ENCODE data around the gene SYNE2. TPM values are rescaled to one million over a fixed set of nuclear protein-coding genes. Genes with fewer than 3 reads are reported as not detected.

The SYNE2 gene
- polyA plus RNA-seq, 4 donors, result 54.4 to 135 (median 108) TPM

DNA sequence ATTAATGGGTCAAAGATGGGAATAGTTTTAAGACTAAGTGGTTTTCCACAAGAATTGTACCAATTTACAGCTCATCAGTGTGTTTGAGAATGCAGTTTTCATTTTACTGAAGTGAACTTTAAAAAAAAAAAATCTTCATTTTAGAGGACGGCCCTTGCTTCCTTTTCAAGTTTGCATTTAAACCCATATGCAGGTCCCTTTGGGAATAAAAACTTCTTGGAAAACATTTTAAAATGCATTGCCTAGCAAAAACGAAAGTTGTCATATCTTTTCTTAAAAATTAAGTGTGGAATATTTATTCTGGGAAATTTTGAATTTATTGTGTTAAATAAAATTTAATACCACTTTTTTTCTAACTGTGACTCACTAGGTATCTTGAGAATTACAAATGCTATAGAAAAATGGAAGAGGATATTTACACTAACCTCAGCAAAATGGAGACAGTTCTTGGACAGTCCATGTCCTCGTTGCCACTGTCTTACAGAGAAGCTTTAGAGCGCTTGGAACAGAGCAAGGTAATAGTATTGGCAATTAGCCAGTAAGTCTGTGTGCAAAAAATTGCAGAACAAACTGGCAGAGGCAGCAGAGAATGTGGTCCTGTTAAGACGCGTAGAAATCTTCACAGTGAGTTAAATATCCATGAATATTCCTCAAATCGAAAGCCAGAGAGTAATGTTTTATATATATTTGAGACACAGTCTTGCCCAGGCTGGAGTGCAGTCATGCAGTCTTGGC, 209.7 kb downstream of the SYNE2 start:
- no peak for DNase-seq (ENCODE audit: low read depth in 4 of 4, low spot score in 3 of 4)

DNA sequence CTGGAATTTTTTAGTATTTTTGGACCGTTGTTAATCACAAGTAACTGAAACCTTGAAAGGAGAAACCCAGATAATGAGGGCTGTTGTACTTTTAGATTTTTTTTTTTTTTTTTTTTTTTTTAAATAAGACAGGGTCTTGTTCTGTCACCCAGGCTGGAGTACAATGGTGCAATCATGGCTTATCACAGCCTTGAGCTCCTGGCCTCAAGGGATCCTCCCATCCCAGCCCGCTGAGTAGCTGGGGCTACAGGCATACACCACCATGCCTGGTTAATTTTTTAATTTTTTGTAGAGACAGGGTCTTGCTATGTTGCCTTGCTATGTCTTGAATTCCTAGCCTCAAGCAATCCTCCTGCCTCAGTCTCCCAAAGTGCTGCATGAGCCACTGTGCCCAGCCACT, 211.6 kb downstream of the SYNE2 start:
- no peak for DNase-seq (ENCODE audit: low read depth in 4 of 4, low spot score in 3 of 4)

DNA sequence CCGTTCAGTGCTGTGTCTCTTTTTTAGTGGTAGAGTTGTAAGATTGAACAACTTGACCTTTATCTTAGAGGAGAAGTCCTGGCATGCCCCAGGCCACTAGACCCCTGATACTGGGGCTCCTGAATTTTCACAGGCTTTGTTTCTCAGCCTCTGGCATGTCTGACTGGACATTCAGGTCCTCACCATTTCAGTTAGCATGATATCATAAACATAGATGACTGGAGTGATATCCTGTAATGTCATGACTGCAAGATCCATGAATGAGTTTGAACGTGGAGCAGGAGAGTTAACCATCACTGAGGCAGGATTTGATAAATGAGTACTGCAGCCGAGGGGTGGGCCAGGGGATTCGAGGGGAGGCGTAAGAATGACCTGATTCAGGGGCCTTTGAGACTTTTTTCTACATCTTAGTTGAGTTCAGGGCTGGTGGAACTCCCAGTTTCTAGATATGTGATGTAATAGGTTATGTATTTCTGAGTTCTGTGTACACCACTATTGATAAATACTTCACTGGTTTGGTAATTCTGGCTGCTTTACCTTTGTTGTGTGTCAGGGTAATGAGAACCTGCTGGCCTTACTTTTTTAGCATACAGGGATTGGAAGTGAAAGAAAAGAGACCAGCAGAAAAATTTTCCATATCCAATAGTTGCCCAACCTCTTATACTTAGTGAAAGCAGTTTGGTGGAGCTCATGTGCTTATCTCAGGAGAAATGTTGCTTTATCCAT, 217.0 kb downstream of the SYNE2 start:
- DNase-seq (ENCODE audit: low read depth in 4 of 4, low spot score in 3 of 4), result no peak

DNA sequence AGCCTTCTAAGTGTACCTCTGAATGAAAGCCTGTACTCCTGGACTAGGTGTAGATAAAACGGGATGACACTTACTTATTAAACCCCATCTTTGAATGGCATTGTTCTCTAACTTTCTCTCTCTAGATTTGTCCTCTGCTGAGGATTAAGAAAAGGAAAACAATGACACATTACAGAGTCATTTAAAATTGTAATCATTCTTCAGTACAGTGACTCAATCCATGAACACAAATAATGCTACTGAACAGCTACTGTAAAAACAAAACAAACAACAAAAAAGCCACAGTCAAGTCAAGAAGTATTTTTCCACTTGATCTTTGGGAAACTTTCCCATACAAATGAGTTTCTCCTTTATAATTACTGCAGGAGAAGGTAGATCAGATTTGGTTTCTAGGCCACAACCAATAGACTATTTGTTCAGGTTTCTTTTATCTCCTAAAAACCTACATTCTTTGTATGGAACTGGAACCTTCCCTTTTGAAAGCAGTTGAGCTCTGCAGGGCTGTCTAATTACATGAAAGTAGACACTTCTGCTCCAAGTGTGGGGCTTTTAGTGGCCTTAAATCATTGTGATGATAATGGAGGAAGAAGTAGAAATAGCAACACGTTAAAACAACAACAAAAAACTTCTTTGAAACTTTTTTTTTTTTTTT, 222.3 kb downstream of the SYNE2 start:
- no peak for DNase-seq (ENCODE audit: low read depth in 4 of 4, low spot score in 3 of 4)

DNA sequence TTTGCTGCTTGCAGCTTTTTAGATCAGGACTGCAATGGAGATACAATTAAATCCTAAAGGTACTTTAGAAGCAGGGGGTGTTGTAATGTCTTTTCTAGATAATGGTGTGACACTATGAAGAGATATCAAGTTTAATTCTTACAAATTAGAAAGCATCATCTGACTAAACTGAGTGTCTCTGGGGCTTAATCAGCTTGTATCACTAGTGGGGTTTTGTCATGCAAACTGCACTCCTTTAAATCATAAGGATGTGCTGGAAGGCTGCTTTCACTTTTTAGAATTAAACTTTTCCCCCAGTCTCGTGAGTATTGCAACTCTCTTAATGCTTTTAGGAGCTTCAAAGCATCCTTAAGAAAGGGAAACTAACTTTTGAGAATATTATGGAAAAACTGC, 222.8 kb downstream of the SYNE2 start:
- no peak for DNase-seq (ENCODE audit: low read depth in 4 of 4, low spot score in 3 of 4)

DNA sequence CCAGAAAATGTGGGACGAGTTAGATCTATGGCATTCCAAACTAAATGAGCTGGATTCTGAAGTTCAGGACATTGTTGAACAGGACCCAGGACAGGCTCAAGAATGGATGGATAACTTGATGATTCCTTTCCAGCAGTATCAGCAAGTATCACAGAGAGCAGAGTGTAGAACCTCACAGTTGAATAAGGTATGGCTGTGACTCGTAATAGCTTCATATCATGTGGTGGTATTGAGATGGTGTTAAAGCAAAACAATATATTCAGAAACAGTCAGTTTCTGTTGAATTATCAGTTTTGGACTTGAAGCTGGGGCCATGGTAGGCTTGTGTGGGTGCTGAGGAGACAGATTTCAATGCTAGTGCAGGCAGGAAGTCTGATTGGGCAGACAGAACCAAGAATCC, 227.6 kb downstream of the SYNE2 start:
- no peak for DNase-seq (ENCODE audit: low read depth in 4 of 4, low spot score in 3 of 4)

DNA sequence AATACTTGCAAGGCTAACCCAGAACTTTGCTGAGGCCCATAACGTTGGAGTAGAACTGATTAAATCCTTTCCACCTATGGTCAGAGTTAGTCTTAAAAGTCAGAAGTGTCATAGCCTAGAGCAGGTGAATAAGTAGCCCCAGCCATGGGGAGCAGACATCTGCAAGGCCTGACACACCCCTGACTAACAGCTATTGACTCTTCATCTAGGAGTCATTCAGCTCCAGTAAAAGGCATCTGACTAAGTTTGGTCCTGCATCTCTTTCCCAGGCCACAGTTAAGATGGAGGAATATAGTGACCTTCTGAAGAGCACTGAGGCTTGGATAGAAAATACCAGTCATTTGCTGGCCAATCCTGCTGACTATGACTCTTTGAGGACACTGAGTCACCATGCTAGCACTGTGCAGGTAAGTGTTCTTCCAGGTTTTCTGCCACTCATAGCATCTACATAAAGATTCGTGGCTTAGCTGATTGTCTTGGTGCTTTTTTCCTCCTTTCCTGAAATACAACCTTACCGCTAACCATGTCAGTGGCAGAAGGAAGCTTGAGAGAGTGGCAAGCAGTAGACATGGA, 228.5 kb downstream of the SYNE2 start:
- DNase-seq (ENCODE audit: low read depth in 4 of 4, low spot score in 3 of 4), result no peak

DNA sequence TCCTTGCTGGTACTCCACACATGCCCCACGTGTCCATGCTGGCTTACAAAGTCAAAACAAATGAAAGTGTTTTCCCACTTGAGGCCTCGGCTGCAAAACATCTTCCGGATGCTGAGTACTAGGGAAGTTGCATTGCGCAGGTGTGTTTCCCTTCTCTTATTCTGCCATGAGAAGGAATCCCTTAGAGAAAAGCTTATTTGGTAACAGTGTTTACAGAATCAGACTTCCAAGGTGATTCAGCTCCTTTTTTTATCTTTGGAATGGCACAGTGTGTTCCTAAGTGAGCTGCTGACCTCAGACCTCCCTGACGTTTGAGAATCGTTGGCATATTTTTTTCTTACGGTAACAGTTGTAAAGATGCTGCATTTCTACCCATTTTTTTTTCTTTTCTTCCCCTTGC, 230.0 kb downstream of the SYNE2 start:
- no peak for DNase-seq (ENCODE audit: low read depth in 4 of 4, low spot score in 3 of 4)

DNA sequence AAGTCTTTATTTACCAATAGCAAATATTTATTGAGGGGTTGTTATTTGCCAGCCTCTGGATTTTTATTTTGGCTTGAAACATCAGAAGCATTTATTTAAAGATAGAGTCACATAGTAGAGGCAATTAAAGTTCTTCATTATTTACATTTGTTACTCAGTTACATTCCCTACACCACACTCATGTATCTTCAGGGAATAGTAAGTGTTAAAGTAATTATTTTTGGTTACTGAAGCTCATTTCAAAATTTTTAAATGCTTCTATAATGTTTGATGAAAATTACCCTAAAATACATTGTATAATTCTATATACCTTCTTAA, 235.8 kb downstream of the SYNE2 start:
- no peak for DNase-seq (ENCODE audit: low read depth in 4 of 4, low spot score in 3 of 4)

DNA sequence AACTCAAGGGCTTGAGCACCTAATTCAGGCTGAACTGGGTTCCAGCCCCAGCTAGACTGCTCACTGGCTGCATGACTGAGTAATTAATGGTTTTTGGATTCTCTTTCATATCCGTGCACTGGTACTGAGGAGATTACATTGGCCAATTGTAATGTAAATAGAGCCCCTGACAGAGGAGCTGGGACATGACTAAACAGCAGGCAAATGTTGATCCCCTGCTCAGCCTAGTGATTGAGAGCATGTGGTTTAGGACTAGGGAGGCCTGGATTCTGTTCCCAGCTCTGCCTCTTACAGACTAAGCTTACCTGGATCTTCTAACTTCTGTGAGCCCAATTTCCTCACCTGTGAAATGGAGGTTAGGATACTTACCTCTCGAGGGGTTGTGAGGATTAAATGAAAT, 237.1 kb downstream of the SYNE2 start:
- DNase-seq (ENCODE audit: low read depth in 4 of 4, low spot score in 3 of 4), result no peak

DNA sequence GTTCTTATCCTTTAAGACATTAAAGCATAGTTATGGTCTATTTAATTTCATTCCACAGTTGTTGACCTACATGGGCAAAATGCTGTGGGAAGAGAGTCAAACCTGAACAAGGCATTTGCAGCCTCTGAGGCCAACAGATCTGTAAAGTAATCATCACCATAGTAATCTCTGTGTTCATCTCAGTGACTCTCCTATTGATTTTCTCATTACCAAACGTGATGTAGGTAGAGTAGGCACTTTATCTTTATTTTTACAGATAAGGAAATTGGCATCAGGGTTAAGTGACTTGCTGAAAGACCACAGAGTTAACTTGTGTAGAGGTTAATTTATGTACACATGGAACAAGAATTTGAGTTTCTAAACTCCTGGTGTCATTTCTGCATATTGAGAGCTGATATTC, 238.4 kb downstream of the SYNE2 start:
- DNase-seq (ENCODE audit: low read depth in 4 of 4, low spot score in 3 of 4), result no peak

DNA sequence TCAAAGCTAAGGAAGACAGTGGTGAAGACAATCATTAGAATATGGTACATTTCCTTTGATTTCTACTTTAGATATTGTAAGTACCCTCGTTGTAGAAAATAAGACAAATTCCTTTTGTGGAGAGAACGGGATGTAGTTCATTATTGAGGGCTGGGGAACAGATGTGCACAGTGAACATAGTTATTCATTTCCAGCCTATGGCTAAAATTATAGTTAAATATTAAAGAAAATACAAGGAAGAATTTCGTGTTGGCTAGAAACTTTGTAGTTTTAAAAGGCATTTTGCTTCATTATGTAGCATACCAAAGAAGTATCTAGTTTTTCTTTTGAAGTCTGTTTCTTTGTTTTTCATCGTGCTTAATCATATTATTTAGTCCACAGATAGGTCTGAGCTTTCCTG, 239.5 kb downstream of the SYNE2 start:
- DNase-seq (ENCODE audit: low read depth in 4 of 4, low spot score in 3 of 4), result no peak

DNA sequence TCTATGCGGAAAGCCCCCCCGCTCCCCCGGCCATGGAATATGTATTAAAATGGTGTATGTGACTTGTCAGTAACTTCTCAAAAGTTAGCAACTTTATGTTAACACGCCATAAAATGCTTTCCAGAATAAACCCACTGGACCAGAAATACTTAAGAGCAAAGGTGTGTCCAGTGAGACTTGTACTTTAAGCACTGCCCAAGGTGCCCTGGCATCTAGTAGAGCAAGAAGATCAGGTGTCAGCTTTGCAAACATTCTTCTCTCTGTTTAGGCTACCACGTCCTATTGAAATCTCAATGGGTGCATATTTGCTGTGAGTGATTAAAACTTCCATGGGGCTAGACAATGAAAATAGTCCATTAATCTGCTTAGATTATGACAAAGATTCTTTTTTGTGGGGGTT, 240.1 kb downstream of the SYNE2 start:
- DNase-seq (ENCODE audit: low read depth in 4 of 4, low spot score in 3 of 4), result no peak

DNA sequence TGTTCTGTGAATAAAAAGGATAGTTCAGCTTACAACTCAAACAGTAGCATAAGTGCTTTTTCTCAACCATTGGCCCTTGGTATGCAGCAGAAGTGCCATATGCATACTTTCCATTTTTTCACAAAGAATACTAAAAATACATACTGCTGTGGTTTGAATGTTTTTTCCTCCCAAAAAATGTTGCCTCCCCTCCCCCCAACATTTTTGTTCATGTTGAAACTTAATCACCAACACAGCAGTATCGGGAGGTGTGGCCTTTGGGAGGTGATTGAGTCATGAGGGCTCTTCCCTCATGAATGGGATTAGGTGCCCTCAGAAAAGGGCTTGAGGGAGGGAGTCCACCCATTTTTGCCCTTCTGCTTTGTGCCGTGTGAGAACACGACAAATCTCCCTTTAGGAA, 242.8 kb downstream of the SYNE2 start:
- DNase-seq (ENCODE audit: low read depth in 4 of 4, low spot score in 3 of 4), result no peak

DNA sequence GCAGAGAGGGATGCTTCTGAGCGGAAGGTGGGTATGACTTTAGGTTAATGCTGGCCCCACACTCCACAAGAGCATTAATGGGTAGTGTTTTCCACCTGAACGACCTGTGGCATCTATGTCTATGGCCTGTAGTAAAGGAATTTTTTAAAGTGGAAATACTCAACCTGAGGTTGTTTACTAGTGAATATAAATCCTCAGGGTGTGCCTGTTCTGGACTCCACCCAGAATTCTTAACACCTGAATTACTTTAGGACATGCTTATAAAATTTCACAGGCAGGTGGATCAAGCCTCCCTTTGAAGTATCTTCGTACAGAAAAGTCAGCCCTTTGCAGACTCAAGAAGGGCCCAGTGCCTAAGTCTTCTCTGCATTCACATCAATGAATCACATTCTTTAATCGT, 245.3 kb downstream of the SYNE2 start:
- no peak for DNase-seq (ENCODE audit: low read depth in 4 of 4, low spot score in 3 of 4)

DNA sequence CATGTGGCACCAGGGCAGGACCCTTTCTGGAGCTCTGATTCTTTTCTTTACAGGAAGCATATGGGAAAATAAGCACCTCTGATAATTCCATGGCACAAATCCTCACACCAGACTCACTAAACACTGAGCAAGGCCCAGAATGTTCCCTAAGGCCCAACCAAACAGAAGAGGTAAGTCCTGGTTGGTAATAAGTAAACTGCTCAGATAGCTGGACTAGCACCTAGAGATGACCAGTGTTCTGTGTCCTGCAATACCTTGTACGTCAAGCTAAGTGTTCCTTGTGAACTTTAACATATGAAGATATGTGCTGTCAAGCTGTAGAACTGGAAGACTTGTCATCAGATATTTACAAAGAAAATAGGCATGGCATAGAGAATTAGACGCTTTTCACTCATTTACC, 254.6 kb downstream of the SYNE2 start:
- no peak for DNase-seq (ENCODE audit: low read depth in 4 of 4, low spot score in 3 of 4)

DNA sequence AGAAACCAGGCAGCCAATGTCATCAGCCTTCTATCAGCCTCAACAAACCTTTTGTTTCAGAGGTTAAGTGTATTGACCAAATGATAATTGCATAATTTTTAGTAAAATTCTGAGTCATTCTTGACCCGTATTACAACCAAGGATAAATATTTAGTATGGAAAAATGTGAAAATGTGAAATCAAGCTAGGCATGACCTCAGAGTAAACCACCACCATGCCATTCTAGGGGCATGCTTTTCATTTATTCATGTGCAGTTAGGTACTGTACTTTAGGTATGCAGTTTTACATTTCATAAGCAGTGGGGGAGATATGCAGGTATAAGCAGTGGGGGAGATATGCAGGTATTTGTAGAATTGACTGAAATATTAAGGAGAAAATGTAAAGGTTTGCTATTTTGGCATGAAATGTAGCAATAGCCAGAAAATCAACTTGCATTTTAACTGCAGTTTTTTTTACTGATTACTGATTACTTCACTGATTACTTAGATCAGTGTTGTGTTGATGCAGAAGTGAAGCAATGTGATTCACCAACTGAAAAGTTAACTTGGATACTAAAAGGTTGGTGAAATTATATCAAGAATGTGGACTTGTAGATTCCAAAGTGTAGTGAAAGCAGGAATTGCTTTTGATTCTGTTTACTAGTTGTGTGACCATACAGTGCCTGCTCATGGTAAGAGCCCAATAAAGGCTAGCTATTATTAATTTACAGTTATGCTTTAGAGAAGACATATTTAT, 257.2 kb downstream of the SYNE2 start:
- no peak for DNase-seq (ENCODE audit: low read depth in 4 of 4, low spot score in 3 of 4)

DNA sequence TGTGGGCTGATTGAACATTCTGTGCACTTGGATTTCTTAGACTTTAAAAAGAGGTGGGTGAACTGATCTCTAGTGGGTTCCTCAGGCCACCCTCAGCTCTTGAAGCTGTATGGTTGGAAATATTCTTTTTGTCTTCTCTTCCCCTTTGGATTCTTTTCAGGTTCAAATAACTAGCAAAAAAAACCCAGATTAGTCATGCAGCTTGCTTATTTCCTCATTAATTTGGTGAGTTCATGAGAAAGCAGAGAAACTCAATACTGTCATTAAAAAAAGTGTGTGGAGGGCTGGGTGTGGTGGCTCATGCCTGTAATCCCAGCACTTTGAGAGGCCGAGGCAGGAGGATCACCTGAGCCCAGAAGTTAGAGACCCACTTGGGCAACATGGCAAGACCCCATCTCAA, 258.0 kb downstream of the SYNE2 start:
- DNase-seq (ENCODE audit: low read depth in 4 of 4, low spot score in 3 of 4), result no peak

DNA sequence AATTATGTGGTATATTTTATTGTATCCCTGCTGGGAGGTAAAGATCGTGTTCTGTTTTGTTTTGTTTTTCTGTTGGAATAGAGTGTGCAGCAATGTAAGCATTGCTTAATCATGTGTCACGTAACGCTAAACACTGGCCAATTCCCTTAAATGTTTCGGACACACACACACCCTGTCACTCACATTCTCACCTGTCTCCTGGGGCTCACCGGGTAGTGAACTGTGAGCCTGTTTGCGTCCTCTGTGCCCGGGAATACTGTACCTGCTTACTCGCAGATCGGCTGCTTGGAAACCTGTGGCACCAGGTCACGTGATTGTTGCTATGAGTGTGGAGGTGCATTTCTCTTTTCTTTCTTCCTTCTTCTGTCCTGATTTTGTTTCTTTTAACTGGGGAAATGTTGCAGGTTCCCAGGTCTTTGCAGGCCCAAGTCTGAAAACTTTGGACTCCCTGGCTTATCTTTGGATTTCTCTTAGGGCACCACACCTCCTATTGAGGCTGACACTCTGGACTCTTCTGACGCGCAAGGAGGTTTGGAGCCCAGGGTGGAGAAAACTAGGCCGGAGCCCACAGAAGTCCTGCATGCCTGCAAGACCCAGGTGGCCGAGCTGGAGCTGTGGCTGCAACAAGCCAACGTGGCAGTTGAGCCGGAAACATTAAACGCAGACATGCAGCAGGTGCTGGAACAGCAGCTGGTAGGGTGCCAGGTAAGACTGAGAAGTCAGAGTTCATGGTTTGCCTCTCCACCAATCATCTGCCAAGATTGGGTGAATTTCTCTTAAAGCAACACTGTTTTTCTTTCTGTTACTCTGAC, 260.3 kb downstream of the SYNE2 start:
- DNase-seq (ENCODE audit: low read depth in 4 of 4, low spot score in 3 of 4), result no peak

DNA sequence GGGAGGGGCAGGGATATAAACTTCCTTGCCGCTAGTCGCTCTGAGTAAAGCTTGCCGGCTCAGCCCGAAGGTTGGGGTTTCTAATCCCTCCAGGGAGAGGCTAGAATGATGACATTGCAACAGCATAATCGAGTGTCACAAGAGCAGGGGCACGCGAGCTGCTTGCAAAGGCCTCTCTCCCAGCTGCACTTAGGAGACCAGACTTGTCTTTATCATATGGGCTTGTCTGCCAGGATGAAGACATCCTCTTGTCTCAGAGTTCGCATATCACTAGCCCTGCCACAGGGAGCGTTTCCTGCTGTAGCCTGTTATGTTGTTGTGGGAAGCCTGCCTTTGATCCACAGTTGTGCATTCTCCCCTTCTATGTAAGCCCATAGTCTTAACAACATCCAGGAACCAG, 261.4 kb downstream of the SYNE2 start:
- no peak for DNase-seq (ENCODE audit: low read depth in 4 of 4, low spot score in 3 of 4)

Measured in left renal pelvis (tissue), 4 donors.